Frontal cortex (tissue), 4 donors: ENCODE results near the gene SMIM13. TPM values are rescaled to one million over a fixed set of nuclear protein-coding genes. Genes with fewer than 3 reads are reported as not detected.
"Not testable (repeated sequence)": the region's sequence is repeated elsewhere in the genome, so short reads cannot be mapped to it uniquely, and the experiment has no call there.

Source experiments
- DNase-seq, 2 donors: peaks; one replicate each; pipeline ENCODE4 v3.0.0; 2012; ENCODE audit warnings: low spot score in 2 of 2
- FAIRE-seq: peaks from 2 replicates; lab custom pipeline; 2012; peaks lifted over from hg19 to GRCh38; lab: Jason Lieb, UNC
- total RNA-seq: library from RNA; depleted of rRNA; stranded (reverse); fragments of >200 nt; gene quantifications from one replicate; pipeline ENCODE4 v1.2.3, GENCODE V29; 2014
- donor health status: control.
- donor health status: control.
- donor health status: control.

The SMIM13 gene
- total RNA-seq, 1 donor from 2014 or later, result 133 TPM

- FAIRE-seq (no peak), DNase-seq (no peak)
These were observed 13.3 kb upstream of the SMIM13 start for GRCh38 chr6:11080296-11080695.

DNA sequence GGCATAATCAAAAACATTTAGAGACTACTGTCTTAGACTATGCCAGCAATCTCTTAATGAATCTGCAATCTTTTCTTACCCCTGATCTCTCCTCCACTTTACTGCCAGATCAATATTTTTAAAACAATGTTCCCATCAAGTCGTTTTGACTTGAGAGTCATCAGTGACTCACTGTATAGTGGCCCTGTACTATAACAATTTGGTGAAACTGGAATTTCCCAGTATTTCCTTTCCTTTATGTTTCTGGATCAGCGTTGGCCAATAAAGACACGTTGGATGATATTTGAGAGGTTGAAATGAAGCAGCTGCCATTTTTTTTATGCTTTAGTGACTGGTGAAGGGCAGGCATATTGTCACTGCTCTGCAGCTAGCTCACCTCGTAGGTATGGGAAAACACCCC lies 10.1 kb upstream of the SMIM13 start:
- no peak for FAIRE-seq
- no peak for DNase-seq

DNA sequence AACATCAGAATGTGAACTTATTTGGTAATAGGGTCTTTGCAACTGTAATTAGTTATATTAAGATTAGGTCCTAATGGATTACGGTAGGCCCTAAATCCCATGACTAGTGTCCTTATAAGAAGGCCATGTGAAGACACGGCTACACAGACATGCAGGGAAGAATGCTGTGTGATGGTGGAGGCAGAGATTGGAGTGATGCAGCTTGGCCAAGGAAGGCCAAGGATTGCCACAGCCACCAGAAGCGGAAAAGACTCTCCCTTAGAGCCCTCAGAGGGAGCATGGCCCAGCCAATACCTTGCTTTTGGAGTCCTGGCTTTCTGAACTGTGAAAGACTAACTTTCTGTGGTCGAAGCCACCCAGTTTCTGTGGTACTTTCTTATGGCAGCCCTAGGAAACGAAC lies 9.7 kb upstream of the SMIM13 start:
- FAIRE-seq (no peak), DNase-seq (no peak)

GRCh38 chr6:11085758-11086435 lies 7.7 kb upstream of the SMIM13 start:
- FAIRE-seq (no peak), DNase-seq (no peak)

DNA sequence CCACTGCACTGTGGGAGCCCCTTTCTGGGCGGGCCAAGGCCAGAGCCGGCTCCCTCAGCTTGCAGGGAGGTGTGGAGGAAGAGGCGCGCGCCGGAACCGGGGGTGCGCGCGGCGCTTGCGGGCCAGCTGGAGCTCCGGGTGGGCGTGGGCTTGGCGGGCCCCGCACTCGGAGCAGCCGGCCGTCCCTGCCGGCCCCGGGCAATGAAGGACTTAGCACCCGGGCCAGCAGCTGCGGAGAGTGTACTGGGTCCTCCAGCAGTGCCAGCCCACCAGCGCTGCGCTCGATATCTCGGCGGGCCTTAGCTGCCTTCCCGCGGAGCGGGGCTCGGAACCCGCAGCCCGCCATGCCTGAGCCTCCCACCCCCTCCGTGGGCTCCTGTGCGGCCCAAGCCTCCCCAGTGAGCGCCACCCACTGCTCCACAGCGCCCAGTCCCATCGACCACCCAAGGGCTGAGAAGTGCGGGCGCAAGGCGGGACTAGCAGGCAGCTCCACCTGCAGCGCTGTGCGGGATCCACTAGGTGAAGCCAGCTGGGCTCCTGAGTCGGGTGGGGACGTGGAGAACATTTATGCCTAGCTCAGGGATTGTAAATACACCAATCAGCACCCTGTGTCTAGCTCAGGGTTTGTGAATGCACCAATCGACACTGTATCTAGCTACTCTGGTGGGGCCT lies 6.4 kb upstream of the SMIM13 start:
- DNase-seq, FAIRE-seq: not testable (repeated sequence)

DNA sequence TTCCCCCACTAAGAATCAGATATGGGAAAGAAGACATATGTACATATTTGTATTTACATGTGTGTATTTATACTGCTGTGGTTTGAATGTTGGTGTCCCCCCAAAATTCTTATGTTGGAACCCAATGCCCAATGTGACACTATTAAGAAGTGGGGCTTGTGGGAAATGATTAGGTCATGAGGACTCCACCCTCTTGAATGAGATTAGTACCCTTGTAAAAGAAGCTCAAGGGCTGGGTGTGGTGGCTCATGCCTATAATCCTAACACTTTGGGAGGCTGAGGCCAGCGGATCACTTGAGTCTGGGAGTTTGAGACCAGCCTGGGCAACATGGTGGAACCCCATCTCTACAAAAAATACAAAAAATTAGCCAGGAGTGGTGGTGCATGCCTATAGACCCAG lies 3.9 kb upstream of the SMIM13 start:
- FAIRE-seq (no peak), DNase-seq (no peak)

GRCh38 chr6:11091141-11091540 lies 2.5 kb upstream of the SMIM13 start:
- DNase-seq, FAIRE-seq: not testable (repeated sequence)

DNA sequence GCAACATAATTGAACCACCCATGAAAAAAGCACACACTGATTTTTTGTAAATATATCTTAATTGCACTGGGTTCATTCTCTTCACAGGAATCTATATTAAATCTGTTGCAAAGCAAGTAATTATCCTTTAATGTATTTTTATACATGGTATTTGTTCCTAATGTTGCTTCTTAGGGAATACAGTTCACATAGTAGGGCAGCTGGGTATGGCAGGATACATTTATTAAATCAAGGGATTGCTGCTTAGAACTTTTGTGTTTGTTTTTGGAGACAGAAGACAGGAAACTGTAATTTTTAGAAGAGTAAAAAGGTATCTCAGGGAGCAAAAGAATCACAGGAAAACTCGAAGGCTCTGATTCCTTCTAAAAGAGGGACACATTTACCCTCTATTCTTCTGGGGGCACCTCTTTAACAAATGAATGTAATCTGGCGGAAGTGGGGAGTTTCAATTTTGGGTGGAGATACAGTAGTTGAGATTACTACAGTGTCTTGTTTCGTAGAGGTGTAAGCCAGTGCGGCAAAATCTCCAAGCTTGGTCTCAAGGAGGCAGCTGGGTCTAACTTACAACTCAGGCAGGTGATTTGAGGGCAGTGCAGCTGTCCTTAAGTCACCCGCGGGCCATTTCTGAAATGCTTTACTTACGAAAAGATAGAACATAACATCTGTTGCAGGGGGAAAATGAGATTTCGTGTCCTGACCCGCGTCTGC lies 812 bp upstream of the SMIM13 start:
- no peak for FAIRE-seq

GRCh38 chr6:11093376-11093625 lies 333 bp upstream of the SMIM13 start:
- no peak for DNase-seq

More for the DNA sequence above, 812 bp upstream of the SMIM13 start:
- peak; percentile 52 to 54 for DNase-seq

GRCh38 chr6:11094411-11094851 lies 797 bp downstream of the SMIM13 start:
- FAIRE-seq (no peak), DNase-seq (peak; percentile 38 to 53)

More at GRCh38 chr6:11093376-11093625, 333 bp upstream of the SMIM13 start:
- FAIRE-seq, result no peak

GRCh38 chr6:11094941-11095340 lies 1.3 kb downstream of the SMIM13 start:
- no peak for FAIRE-seq
- no peak for DNase-seq

DNA sequence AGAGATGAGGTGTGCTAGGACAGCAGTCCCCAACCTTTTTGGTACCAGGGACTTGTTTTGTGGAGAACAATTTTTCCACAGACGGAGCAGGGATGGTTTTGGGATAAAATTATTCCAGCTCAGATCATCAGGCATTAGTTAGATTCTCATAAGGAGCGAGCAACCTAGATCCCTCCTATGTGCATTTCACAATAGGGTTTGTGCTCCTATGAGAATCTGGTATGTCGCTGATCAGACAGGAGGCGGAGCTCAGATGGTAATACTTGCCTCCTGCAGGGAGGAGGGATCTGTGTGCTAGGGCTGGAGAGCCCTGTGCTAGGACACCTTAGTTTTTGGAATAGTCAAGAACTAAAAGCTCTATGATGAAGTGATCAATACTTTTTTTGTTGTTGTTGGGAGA lies 2.5 kb downstream of the SMIM13 start:
- FAIRE-seq, result no peak
- DNase-seq, result no peak

- FAIRE-seq, result no peak
- no peak for DNase-seq
These were observed 3.8 kb downstream of the SMIM13 start for GRCh38 chr6:11097476-11097875.

DNA sequence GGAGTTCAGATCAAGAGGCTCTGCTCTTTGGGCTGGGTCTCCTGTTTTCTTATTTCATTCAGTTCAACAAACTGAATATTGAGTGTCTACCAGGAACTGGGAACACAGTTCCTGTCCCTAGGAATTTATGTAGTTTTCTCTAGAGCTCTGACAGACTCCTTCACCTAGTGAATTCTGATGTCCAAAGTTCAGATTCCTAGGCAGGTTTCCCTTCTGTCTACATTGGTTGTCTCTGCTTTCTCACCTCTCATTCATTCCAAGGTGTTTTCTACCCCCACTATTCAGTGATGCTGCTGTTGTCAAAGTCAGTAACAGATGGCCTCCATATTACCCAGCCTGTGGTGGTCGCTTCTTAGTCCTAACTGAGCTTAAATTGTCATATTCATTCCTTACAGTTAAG lies 4.4 kb downstream of the SMIM13 start:
- no peak for DNase-seq
- no peak for FAIRE-seq

GRCh38 chr6:11101417-11101816 lies 7.8 kb downstream of the SMIM13 start:
- DNase-seq (no peak), FAIRE-seq (no peak)

- FAIRE-seq (no peak), DNase-seq (no peak)
These were observed 9.4 kb downstream of the SMIM13 start for GRCh38 chr6:11103065-11103464.

GRCh38 chr6:11108726-11109125 lies 15.1 kb downstream of the SMIM13 start:
- no peak for DNase-seq
- FAIRE-seq, result no peak

DNA sequence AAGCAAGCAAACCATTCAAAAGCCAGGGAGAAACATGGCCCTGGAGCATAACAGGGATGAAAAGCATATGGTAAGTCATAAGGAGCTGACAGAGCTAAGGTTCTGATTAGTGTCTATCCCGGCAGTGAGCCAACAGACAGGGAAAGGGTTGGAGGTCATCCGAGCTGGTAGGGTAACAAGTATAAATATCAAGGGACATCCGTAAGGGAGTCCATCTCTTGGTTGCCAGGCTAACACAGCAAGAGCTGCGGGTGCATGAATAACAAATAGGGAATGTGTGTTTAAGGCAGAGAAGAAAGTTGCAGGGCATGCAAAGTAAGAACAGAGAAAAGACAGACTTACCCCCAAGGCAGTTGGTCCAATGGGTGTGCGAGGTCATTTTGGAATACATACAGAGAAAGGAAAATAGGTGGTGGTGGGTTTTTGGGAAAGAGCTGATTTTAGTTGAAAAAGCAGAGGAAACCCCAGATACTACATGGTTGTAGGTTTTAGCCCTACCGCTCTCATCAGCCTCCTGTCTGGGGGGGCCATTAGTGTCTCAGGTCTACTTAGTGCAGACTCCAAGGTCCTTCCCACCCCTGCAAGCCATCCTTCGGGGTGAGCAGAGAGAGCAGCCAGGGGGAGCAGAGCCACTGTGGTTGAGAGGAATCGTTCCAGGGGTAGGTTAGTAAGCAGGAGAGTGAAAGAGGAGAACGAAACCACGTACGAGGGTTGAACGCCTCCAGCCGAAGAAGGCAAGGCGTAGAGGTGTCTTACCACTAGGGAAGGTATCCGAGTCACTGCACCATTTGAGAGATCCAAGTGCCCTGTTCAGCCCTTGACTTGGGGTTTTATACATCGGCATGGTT lies 17.5 kb downstream of the SMIM13 start, which contains the start of gene ERVFRD-1:
Gene ERVFRD-1, minus strand, starts transcription at position 805 of the 848 bp plus-strand sequence. CDS start 6,415 bp downstream, outside the sequence.
- FAIRE-seq (no peak), DNase-seq (no peak)

- FAIRE-seq (no peak), DNase-seq (no peak)
These were observed 18.3 kb downstream of the SMIM13 start for GRCh38 chr6:11111769-11112437.

- DNase-seq, result no peak
These were observed 19.4 kb downstream of the SMIM13 start for GRCh38 chr6:11113038-11113437.

More at GRCh38 chr6:11113038-11113437, 19.4 kb downstream of the SMIM13 start:
- FAIRE-seq, result no peak
